Liver (tissue), 3 donors: ENCODE data around the gene S1PR1.

Experiments
- ATF3 ChIP-seq: IDR thresholded peaks from 2 replicates; pipeline ENCODE4 v1.6.1; 2016; ENCODE audit warnings: antibody characterized with exemption
- CTCF ChIP-seq: fragments of 150-350 bp; IDR thresholded peaks from 2 replicates; pipeline ENCODE4 v1.5.1; 2017; ENCODE audit warnings: improper control_type of control experiment, low read depth, low read length; ENCODE audit not compliant: missing input control
- MAX ChIP-seq: IDR thresholded peaks from 2 replicates; pipeline ENCODE4 v1.6.1; 2016; ENCODE audit warnings: antibody characterized with exemption
- TAF1 ChIP-seq: conservative IDR thresholded peaks from 2 replicates; pipeline ENCODE4 v1.6.1; 2016; ENCODE audit warnings: antibody characterized with exemption, mild to moderate bottlenecking
- donor health status: healthy.
- donor health status: healthy.

GRCh38 chr1:101253976-101254674 is 17.3 kb downstream of the S1PR1 start:
- TF ChIP-seq CTCF, result no peak
- TF ChIP-seq ATF3, result no peak
- TF ChIP-seq MAX, result no peak
- TF ChIP-seq TAF1, result no peak
